HCT116 (cell line): ENCODE measurements around the gene ELN. TPM values are rescaled to one million over a fixed set of nuclear protein-coding genes. Genes with fewer than 3 reads are reported as not detected.
"Not testable (repeated sequence)": the region's sequence is repeated elsewhere in the genome, so short reads cannot be mapped to it uniquely, and the experiment has no call there.

Experiments
- ATAC-seq: fragments of 200-7000 bp; cut with Tn5 transposase; 2 replicates; pipeline ENCODE4 v1.9.1; 2020; ENCODE audit warnings: mild to moderate bottlenecking, moderate library complexity
- BruUV-seq: library from RNA; stranded (reverse); fragments of 400-500 nt; replicated peaks from 2 replicates; lab custom pipeline; 2021; lab: Mats Ljungman, UMichigan
- CTCF ChIA-PET: fragments of 300-600 bp; sonication (Branson Sonifier 250); formaldehyde crosslinking; loops from one replicate; lab custom pipeline; 2021; ENCODE audit warnings: antibody characterized with exemption; lab: Charles Lee
- POLR2A ChIA-PET: fragments of 300-600, 350-600 bp; sonication (Branson Sonifier 250); formaldehyde crosslinking; loops from one replicate; lab custom pipeline; 2021; ENCODE audit warnings: antibody characterized with exemption; lab: Charles Lee
- RAD21 ChIA-PET, 2 experiments: fragments of 300-600 bp; sonication (Branson Sonifier 250); formaldehyde crosslinking; loops; one replicate each; lab custom pipeline; 2023; ENCODE audit warnings: low total read pairs in 2 of 2; ENCODE audit not compliant: uncharacterized antibody in 2 of 2, unreplicated experiment in 2 of 2, low non-redundant PET in 1 of 2; lab: Charles Lee
- DNase-seq: peaks from one replicate; pipeline ENCODE4 v3.0.0-alpha.2; 2010; ENCODE audit warnings: low read depth, low spot score
- H2AFZ ChIP-seq: fragments of 200-600 bp; shearing (Covaris generic), sonication (generic); 2 replicates; pipeline ENCODE4 v1.6.1; 2017; ENCODE audit warnings: low read depth, mixed run types, mixed read lengths, antibody characterized with exemption, low read length; ENCODE audit not compliant: poor library complexity, severe bottlenecking
- H3K27ac ChIP-seq: 2 replicates; pipeline ENCODE4 v1.5.1; 2012; ENCODE audit warnings: low read depth, low read length
- H3K27me3 ChIP-seq: fragments of 200-600 bp; sonication (generic); 2 replicates; pipeline ENCODE4 v1.6.1; 2016; ENCODE audit warnings: mixed run types, low read length, mixed read lengths; ENCODE audit not compliant: insufficient read depth
- H3K36me3 ChIP-seq, 2 experiments: fragments of 200-500 bp in 1 of 2; fragments of 200-600 bp in 1 of 2; sonication (Bioruptor generic) in 1 of 2; sonication (generic) in 1 of 2; 2 replicates each; pipeline versions ENCODE4 v1.5.1 to v1.6.1; 2014 to 2016; ENCODE audit warnings: low read length in 2 of 2, inconsistent platforms in 1 of 2, mixed read lengths in 1 of 2, mixed run types in 1 of 2; ENCODE audit not compliant: insufficient read depth in 2 of 2, control insufficient read depth in 1 of 2
- H3K4me1 ChIP-seq, 2 experiments: fragments of 200-600 bp in 1 of 2; sonication (generic) in 1 of 2; 2 replicates each; pipeline versions ENCODE4 v1.5.1 to v1.6.1; 2012 to 2017; ENCODE audit warnings: low read length in 2 of 2, inconsistent platforms in 1 of 2, mild to moderate bottlenecking in 1 of 2, mixed read lengths in 1 of 2, mixed run types in 1 of 2, moderate library complexity in 1 of 2; ENCODE audit not compliant: insufficient read depth in 2 of 2, control insufficient read depth in 1 of 2
- H3K4me2 ChIP-seq: fragments of 200-600 bp; sonication (generic); 2 replicates; pipeline ENCODE4 v1.6.1; 2017; ENCODE audit warnings: mixed run types, low read length, mixed read lengths
- H3K4me3 ChIP-seq, 2 experiments: fragments of 200-600 bp in 1 of 2; sonication (generic) in 1 of 2; replicated peaks in 1 of 2; 2 replicates each; pipeline ENCODE4 v1.5.1; 2011 to 2016; ENCODE audit warnings: low read length in 2 of 2, control low read depth in 1 of 2, low read depth in 1 of 2, mild to moderate bottlenecking in 1 of 2, mixed read lengths in 1 of 2, mixed run types in 1 of 2
- H3K79me2 ChIP-seq: fragments of 200-600 bp; sonication (generic); 2 replicates; pipeline ENCODE4 v1.6.1; 2017; ENCODE audit warnings: mild to moderate bottlenecking, mixed run types, low read length, moderate library complexity, mixed read lengths; ENCODE audit not compliant: insufficient read depth
- H3K9ac ChIP-seq: fragments of 200-600 bp; sonication (generic); 2 replicates; pipeline ENCODE4 v1.6.1; 2016; ENCODE audit warnings: low read length, mixed read lengths
- H3K9me2 ChIP-seq: fragments of 200-600 bp; sonication (generic), shearing (Covaris generic); 2 replicates; pipeline ENCODE4 v1.6.1; 2017; ENCODE audit warnings: mixed run types, mild to moderate bottlenecking, moderate library complexity; ENCODE audit not compliant: insufficient read depth
- H3K9me3 ChIP-seq, 2 experiments: fragments of 200-500 bp in 1 of 2; fragments of 200-600 bp in 1 of 2; sonication (Bioruptor generic) in 1 of 2; sonication (generic) in 1 of 2; 2 replicates each; pipeline ENCODE4 v1.6.1; 2014 to 2017; ENCODE audit warnings: low read length in 2 of 2, mixed read lengths in 2 of 2, inconsistent platforms in 1 of 2, low read depth in 1 of 2, mild to moderate bottlenecking in 1 of 2, mixed run types in 1 of 2, moderate library complexity in 1 of 2; ENCODE audit not compliant: control insufficient read depth in 1 of 2, insufficient read depth in 1 of 2
- H4K20me1 ChIP-seq: fragments of 200-600 bp; sonication (generic), shearing (Covaris generic); 2 replicates; pipeline ENCODE4 v1.6.1; 2017; ENCODE audit warnings: mixed run types, mild to moderate bottlenecking, moderate library complexity; ENCODE audit not compliant: insufficient read depth
- CEBPB ChIP-seq: IDR thresholded peaks from 2 replicates; pipeline ENCODE4 v1.6.1; 2012; ENCODE audit warnings: low read depth
- EGR1 ChIP-seq: IDR thresholded peaks from 2 replicates; pipeline ENCODE4 v1.6.1; 2012; ENCODE audit warnings: low read depth
- EZH2 ChIP-seq: fragments of 200-600 bp; sonication (generic); IDR thresholded peaks from 2 replicates; pipeline ENCODE4 v1.6.1; 2017; ENCODE audit warnings: antibody characterized with exemption, mixed run types
- EZH2phosphoT487 ChIP-seq: fragments of 200-600 bp; IDR thresholded peaks from 2 replicates; pipeline ENCODE4 v1.6.1; 2018; ENCODE audit warnings: antibody characterized with exemption, borderline replicate concordance
- JUND ChIP-seq: IDR thresholded peaks from 2 replicates; pipeline ENCODE4 v1.6.1; 2012
- POLR2A ChIP-seq: IDR thresholded peaks from 2 replicates; pipeline ENCODE4 v1.7.0; 2011; ENCODE audit warnings: borderline replicate concordance; ENCODE audit not compliant: insufficient read depth, insufficient read length; ENCODE audit errors: extremely low read depth
- POLR2AphosphoS5 ChIP-seq: IDR thresholded peaks from 2 replicates; pipeline ENCODE4 v1.6.1; 2011; ENCODE audit warnings: mild to moderate bottlenecking, low read depth, low read length, moderate library complexity
- RAD21 ChIP-seq: IDR thresholded peaks from 2 replicates; pipeline ENCODE4 v1.6.1; 2012; ENCODE audit warnings: low read depth, mild to moderate bottlenecking
- SP1 ChIP-seq: IDR thresholded peaks from 2 replicates; pipeline ENCODE4 v1.6.1; 2012; ENCODE audit warnings: low read depth
- TCF7L2 ChIP-seq: IDR thresholded peaks from 2 replicates; pipeline ENCODE4 v1.7.0; 2011; ENCODE audit warnings: borderline replicate concordance, inconsistent platforms; ENCODE audit not compliant: insufficient read depth, insufficient read length; ENCODE audit errors: extremely low read depth
- ZFX ChIP-seq: fragments of 450-650 bp; IDR thresholded peaks from 2 replicates; pipeline ENCODE4 v1.6.1; 2017
- ZNF274 ChIP-seq: fragments of 200-500 bp; sonication (Bioruptor generic); IDR thresholded peaks from 2 replicates; pipeline ENCODE4 v1.6.1; 2014; ENCODE audit warnings: mild to moderate bottlenecking, low read depth, low read length, inconsistent platforms
- intact Hi-C: fragments of 100-400 bp; cut with micrococcal nuclease; formaldehyde crosslinking; loops from 2 replicates; pipeline ENCODE4 v1.10.0; 2022
- total RNA-seq: library from RNA; stranded (reverse); gene quantifications from one replicate; pipeline ENCODE4 v1.2.1, GENCODE V29; 2021; ENCODE audit not compliant: unreplicated experiment
- TF ChIP-seq, protein P1 (sequence below): IDR thresholded peaks from 2 replicates; pipeline ENCODE4 v1.6.1; 2011; ENCODE audit warnings: mild to moderate bottlenecking, low read length, moderate library complexity; ENCODE audit not compliant: insufficient replicate concordance; ENCODE audit errors: extremely low read depth

The ELN gene
- total RNA-seq, 1 experiment from 2014 or later = 0.17 TPM

- no peak for ATAC-seq
- H3K4me3 ChIP-seq = no peak overlapping the region
- no peak overlapping the region for H3K27ac ChIP-seq
- RAD21 ChIA-PET = no interaction called here
- intact Hi-C loops = no loop called here
- H2AFZ ChIP-seq = no peak overlapping the region
- no peak overlapping the region for H3K9ac ChIP-seq
- BruUV-seq = no TSS peak
- no peaks in the 10 kb centered on the region for H3K9me2 ChIP-seq
- POLR2A ChIA-PET = no interaction called here
- H4K20me1 ChIP-seq = no peaks in the 10 kb centered on the region
- peaks cover 3 to 11% of the 10 kb centered on the region in 2 experiments; a peak in 3 of 4 replicates for H3K4me1 ChIP-seq
- H3K36me3 ChIP-seq = no peaks in the 10 kb centered on the region
- TF ChIP-seq JUND = no peak
- peak; percentile 10; the same call in 1 of the 2 replicates for TF ChIP-seq POLR2AphosphoS5
- TF ChIP-seq, all 23 proteins: peak for 1
- DNase-seq = no peak
- H3K27me3 ChIP-seq = no peaks in the 10 kb centered on the region
- no peaks in the 10 kb centered on the region for H3K79me2 ChIP-seq
- H3K4me2 ChIP-seq = no peak overlapping the region
- no peaks in the 10 kb centered on the region for H3K9me3 ChIP-seq
- CTCF ChIA-PET = no interaction called here
These were observed 17.6 kb upstream of the ELN start for GRCh38 chr7:74010407-74010806.

DNA sequence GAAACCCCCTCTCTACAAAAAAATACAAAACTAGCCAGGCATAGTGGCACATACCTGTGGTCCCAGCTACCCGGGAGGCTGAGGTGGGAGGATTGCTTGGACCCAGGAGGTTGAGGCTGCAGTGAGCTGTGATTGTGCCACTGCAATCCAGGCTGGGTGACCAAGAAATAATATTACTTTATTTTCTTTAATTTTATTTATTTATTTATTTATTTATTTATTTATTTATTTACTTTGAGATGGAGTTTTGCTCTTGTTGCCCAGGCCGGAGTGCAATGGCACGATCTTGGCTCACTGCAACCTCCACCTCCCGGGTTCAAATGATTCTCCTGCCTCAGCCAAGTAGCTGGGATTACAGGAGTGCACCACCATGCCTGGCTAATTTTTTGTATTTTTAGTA lies 16.6 kb upstream of the ELN start:
- RAD21 ChIA-PET, intact Hi-C loops, H3K79me2 ChIP-seq, H3K27ac ChIP-seq, H3K4me1 ChIP-seq, CTCF ChIA-PET, POLR2A ChIA-PET, DNase-seq, H3K9me2 ChIP-seq, H3K9ac ChIP-seq, H3K27me3 ChIP-seq, ATAC-seq, H2AFZ ChIP-seq, H3K36me3 ChIP-seq, H3K9me3 ChIP-seq, H4K20me1 ChIP-seq, H3K4me2 ChIP-seq, H3K4me3 ChIP-seq, BruUV-seq: not testable (repeated sequence)

DNA sequence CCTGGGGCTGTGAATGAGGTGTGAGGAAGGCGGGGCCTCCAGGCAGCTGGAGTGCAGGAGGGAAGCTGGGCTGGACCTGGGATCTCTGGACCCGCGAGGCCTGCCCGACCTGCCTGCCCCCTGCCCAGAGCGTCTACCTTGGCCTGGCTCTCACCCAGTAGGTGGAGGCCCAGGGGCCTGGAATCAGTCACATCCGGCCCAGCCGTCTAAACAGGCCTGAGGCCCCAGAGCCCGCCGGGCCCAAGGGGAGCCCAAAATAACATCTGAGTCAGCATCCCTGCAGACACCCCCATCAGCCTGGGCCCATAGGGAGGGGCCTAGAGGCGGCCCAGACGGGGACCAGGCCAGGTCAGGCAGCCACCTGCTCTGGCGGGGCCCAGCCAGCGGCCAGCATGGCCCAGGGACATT lies 15.1 kb upstream of the ELN start:
- Histone ChIP-seq H3K79me2 (no peaks in the 10 kb centered on the region), H3K9ac (no peak overlapping the region), H3K4me3 (no peak overlapping the region), H3K27me3 (no peaks in the 10 kb centered on the region), H4K20me1 (no peaks in the 10 kb centered on the region), H3K36me3 (no peaks in the 10 kb centered on the region), H3K9me2 (no peaks in the 10 kb centered on the region), H3K4me1 (peaks cover 0 to 8% of the 10 kb centered on the region in 2 experiments; a peak in 2 of 4 replicates), H3K4me2 (no peak overlapping the region), H3K27ac (no peak overlapping the region), H3K9me3 (no peaks in the 10 kb centered on the region), H2AFZ (no peak overlapping the region)
- ChIA-PET CTCF (no interaction called here), RAD21 (no interaction called here), POLR2A (no interaction called here)
- DNase-seq (no peak), ATAC-seq (0 out of 2 replicates have a peak, but pooled peaks have one; percentile 18)
- BruUV-seq = no TSS peak
- intact Hi-C loops = no loop called here
- TF ChIP-seq JUND (no peak), RAD21 (no peak), CEBPB (no peak), EZH2 (no peak), EZH2phosphoT487 (no peak), TCF7L2 (no peak), ZNF274 (no peak), SP1 (no peak), EGR1 (no peak), POLR2AphosphoS5 (no peak), POLR2A (no peak), ZFX (no peak)
- TF ChIP-seq, protein P1, sequence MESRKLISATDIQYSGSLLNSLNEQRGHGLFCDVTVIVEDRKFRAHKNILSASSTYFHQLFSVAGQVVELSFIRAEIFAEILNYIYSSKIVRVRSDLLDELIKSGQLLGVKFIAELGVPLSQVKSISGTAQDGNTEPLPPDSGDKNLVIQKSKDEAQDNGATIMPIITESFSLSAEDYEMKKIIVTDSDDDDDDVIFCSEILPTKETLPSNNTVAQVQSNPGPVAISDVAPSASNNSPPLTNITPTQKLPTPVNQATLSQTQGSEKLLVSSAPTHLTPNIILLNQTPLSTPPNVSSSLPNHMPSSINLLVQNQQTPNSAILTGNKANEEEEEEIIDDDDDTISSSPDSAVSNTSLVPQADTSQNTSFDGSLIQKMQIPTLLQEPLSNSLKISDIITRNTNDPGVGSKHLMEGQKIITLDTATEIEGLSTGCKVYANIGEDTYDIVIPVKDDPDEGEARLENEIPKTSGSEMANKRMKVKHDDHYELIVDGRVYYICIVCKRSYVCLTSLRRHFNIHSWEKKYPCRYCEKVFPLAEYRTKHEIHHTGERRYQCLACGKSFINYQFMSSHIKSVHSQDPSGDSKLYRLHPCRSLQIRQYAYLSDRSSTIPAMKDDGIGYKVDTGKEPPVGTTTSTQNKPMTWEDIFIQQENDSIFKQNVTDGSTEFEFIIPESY = no peak
